ENCODE data around the gene USP35.

DNA sequence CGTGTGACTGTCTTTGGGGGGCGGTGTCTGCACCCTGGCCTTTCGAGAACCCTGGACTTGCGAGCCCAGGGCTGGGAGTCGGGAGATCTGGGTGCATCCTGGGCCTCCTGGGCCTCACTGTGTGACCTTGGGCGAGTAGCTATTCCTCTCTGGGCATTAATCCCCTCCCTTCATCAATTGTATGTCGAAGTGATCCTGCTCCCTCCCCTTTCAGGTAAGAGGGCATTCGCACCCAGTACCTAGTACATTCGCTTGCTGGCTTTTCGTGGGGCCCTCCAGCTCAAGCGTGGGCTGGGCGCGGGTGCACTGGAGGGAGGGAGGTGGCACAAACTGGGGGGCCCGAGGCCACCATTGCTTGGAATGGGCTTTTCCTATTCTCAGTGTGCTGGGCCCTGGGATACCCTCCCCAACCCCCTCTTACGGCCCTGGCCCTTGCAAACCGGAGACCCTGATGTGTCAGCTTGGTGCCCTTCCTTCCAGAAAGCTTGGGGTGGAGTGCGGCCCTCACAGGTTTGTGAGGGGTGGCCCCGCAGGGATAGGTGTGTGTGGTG, 530 bp downstream of the USP35 start:
- TF ChIP-seq POLR2AphosphoS5 (IDR thresholded peaks at IDR 0.05; ENCODE audit: low read depth, low read length): no peak
- TF ChIP-seq POLR2A (IDR thresholded peaks at IDR 0.05; ENCODE audit: low read depth, low read length): no peak
- TF ChIP-seq PAX5 (IDR thresholded peaks at IDR 0.05; ENCODE audit: insufficient read depth, low read length, severe bottlenecking): no peak
- TF ChIP-seq TAF1 (IDR thresholded peaks at IDR 0.05; ENCODE audit: low read depth, low read length): no peak

Data from GM12891 (cell line).